Head of caudate nucleus (tissue), 42 donors: ENCODE measurements around the gene PRDM5.

Experiments used
- DNase-seq, 42 donors: peaks; one replicate each; pipeline versions ENCODE4 v3.0.0 to v3.0.0-alpha.2; 2020 to 2021; ENCODE audit warnings: mixed read lengths in 7 of 42
- intact Hi-C: fragments of 100-400 bp; cut with DNase I; formaldehyde crosslinking; loops from one replicate; pipeline ENCODE4 v1.15.0; 2022

Gene PRDM5

DNA sequence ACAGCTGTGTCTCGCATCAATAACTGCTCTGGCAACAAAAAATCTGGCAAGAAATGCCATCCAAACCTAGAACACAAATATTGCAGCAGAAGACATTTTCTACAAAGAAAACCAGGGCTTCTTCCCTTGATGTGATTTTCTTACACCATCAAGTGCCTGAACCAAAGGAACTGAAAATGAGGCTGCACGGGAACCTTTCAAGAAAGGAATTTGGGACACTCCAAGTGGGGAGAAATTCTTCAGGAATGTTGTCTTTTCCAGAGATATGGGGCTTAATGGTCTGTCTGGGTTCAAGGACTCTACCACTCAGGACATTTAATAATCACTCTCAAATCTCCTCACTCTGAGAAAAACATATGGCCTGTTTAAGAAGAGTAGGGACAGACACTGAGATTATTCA, 57.6 kb downstream of the PRDM5 start:
- intact Hi-C loops, result no loop called here
- no peak for DNase-seq

DNA sequence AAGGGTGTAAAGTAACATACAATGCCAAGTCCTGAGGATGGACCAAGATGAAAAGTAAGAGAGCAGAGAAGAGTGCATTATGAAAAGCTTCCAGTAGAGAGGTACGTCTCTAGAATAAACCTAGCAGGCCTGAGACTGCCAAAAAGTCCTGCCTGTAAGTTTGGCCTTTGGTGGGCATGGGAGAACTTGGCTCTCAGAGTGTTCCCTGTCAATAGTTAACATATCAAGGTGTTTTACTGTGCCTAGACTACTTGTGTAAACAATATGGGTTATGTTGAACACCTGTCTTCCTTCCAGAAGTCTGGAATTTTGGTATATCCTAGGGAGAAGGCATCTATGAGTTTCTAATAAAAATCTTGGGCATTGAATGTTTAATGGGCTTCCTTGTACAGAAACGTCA, 60.1 kb downstream of the PRDM5 start:
- intact Hi-C loops, result no loop called here
- no peak for DNase-seq

DNA sequence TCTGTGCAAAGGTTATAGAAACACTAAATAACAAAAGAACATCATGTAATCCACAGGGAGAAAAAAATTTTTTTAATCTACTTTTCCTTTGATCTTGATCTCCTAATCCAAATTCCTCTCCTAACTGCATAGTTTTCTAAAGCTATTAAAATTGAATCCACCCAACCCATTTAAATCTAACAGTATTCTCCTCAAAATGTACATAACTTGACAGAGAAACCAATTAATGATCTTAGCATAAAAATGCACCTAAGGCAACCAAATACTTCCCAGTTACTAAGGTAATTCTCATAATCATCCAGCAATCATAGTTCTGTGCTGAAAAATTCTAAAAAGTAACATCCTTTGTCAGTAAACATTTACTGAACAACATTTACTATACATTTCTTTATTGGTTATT, 60.7 kb downstream of the PRDM5 start:
- no peak for DNase-seq
- intact Hi-C loops, result no loop called here

DNA sequence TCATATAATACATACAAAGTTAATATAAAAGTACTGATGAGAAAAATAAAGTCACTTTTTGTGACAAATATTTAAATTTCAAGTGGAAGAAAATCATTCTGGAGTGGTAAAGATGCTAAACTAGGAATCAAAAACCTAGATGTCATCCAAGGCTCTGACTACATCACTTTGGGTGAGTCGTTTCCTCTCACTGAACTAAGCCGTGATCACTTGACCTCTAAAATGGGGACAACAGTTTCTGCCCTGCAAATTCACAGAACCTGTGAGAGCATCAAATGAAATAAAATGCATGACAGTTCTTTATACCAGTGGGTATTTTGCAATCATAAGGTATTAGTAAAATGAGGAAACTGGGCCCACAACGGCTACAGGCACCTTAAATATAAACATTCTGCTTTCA, 63.8 kb downstream of the PRDM5 start:
- intact Hi-C loops, result no loop called here
- DNase-seq, result no peak

- DNase-seq, result no peak
- intact Hi-C loops, result no loop called here
Observed at GRCh38 chr4:120857312-120857711, 65.2 kb downstream of the PRDM5 start.

- intact Hi-C loops, result no loop called here
- no peak for DNase-seq
Observed at GRCh38 chr4:120856294-120856693, 66.2 kb downstream of the PRDM5 start.

- intact Hi-C loops, result no loop called here
- DNase-seq, result no peak
Observed at GRCh38 chr4:120855307-120856001, 67.1 kb downstream of the PRDM5 start.

DNA sequence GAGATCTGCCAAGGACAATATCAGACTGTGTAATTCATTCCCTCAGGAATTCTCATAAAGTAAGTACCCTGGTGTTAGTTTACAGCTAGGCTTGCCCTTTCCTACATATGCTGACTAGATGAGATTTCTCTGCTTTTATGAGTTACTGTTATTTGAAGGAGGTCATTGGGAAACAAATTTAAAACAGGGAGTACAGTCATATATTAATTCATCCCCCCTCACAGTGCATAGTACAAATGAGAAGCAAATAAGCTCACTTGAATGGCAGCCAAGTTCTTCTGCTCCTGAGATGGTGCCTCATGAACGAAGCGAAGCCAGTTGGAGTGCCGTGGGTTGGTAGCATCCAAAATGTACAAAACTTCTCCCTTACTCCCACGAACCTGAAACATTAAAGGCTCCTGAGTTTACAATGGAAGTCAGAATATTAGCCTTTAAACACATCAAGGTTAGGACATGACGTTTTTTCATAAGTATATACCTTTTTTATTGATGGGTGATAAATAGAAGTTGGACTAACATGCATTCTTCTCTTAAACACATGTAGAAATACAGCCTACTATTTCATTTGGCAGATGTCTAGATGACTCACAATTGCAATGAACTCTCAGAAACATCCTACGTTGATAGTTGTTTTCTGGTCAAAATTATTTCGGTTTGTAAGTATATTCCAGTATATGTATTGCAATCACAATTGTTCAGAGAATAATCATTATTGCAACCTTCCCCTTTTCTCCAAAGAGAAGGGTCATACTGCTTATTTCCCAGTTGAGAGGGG, 69.2 kb downstream of the PRDM5 start:
- intact Hi-C loops, result no loop called here
- no peak for DNase-seq

GRCh38 chr4:120850018-120850599, 72.4 kb downstream of the PRDM5 start:
- intact Hi-C loops, result no loop called here

GRCh38 chr4:120847019-120847582, 75.4 kb downstream of the PRDM5 start:
- intact Hi-C loops, result no loop called here
- DNase-seq, result no peak

More at GRCh38 chr4:120850018-120850599, 72.4 kb downstream of the PRDM5 start:
- DNase-seq, result no peak

GRCh38 chr4:120844528-120844921, 78.0 kb downstream of the PRDM5 start:
- intact Hi-C loops, result no loop called here
- DNase-seq, result no peak

GRCh38 chr4:120843849-120844527, 78.5 kb downstream of the PRDM5 start:
- intact Hi-C loops, result no loop called here
- DNase-seq, result peak in 10 of 42 donors; percentile 6 to 42 (median 20)

DNA sequence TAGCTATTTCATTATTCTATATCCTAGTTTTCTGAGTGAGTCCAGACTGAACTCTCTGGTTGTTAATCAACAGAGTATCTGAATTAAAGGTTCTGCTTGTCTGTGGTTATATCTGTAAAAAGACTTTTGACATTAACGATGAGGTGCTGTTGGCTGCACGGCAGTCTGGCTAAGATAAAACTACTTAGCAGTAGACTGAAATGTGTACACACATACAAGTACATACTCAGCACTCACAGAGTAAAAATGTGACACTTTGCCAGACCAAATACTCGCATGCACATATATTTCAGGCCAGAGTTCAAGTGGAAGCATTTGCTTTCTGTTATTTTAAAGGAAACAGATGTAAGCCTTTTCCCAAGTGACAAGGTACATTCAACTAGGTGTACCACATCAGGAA, 80.5 kb downstream of the PRDM5 start:
- intact Hi-C loops, result no loop called here
- no peak for DNase-seq

DNA sequence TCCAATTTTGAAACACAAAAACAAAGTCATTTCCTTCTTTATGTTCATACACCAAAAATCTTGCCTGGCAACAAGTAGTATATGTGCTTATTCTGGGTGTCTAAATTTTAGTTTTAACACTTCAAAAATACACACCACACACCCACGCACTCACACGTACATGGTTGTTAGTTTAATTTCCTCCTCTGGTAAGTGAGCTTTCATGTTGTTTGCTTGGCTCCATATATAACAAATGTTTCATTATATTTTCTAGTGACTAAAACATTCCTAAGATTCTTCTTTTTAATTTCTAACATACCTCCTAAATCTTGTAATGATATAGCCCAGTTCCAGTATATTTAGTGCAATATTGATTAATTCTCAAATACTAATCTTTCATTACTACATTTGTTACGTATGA, 80.9 kb downstream of the PRDM5 start:
- no peak for DNase-seq
- intact Hi-C loops, result no loop called here

DNA sequence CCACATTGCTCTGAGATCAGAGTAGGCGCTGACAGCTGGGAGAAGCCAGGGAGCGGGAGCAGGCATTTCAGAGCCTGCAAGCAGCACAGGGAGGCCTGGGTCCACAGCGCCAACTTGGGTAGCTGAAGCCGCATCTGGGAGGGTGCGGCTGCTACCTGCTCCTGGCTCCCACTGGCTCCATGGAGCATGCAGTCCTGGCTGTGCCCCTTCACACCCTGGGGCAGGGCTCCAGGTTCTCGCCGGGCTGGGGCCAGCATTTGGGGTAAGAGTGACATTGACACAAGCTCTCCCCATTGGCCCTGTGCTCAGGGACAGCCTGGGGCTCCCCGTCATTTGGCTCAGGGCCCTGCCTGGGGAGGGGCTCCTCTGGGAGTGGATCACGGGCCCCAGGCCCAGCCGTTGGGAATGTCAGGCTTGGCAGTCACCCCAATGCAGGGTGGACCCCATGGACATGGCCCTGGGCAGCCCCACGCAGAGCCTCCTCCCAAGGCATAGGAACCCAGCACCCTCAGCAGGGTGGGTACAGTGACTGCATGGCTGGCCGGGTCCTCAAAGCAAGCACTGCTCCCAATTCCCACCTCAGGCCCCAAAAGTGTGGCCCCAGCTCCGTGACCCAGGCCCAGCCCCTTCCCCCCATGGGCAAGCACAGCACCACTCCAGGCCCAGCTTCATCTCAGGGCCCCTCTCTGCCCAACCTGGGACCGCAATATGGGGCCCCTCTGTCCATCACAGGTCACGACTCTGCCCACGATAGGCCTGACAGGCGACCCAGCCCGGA, 82.4 kb downstream of the PRDM5 start:
- DNase-seq, result no peak
- intact Hi-C loops, result no loop called here

DNA sequence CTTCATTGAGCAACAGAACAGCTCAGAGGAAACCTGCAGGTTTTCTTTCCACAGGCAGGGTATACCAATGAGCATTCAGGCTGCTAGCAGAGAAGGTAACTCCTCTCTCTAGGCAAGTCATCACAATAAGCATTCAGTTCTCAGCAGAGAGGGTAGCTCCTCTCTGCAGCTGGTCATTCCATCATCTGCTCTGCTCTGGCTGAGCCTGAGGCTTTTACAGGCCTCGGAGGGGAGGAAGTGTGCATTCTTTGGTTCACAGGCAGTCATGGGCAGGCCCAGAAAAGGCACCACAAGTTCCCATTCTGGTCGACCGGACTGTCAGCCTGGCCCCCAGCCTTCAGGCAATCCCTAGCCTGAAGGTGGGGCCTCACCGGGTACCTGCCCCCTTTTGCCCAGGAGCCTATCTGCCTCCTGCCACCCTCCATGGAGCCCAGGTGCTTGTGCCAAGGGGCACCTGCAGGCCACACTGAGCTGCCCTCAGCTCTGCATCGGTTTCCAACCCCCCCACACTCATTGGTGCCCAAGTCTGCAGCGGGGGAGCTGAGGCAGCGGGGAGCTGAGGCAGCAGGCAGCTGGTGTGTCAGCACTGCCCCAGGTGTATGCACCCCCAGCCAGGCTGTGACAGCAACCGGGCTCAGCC, 83.1 kb downstream of the PRDM5 start:
- no peak for DNase-seq

DNA sequence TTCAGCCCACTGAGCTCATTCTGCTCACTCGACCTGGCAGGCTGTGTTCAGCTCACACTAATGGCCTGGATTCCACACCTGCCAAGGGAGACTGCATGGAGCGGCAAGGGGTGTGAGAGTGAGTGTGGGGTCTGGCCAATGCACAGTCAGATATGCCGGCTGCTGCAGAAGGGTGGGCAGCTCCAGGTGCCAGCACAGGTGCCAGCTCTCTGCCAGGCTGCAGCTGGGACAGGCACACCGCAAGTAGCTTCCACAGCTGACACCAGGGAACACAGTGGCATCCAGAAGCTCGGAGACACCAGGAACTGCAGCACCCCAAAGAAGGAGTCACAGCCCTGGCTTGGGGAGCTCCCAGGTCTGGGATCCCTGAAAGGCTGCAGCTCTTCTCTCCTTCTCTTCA, 83.7 kb downstream of the PRDM5 start:
- DNase-seq, result no peak
- intact Hi-C loops, result no loop called here

More for the DNA sequence above, 83.1 kb downstream of the PRDM5 start:
- intact Hi-C loops, result no loop called here

- intact Hi-C loops, result no loop called here
- no peak for DNase-seq
Observed at GRCh38 chr4:120837656-120838055, 84.9 kb downstream of the PRDM5 start.
